H9 (cell line): ENCODE results near the gene CSRNP3. TPM values are rescaled to one million over a fixed set of nuclear protein-coding genes. Genes with fewer than 3 reads are reported as not detected.

Experiments used
- DNase-seq: peaks from one replicate; pipeline ENCODE4 v3.0.0-alpha.2; 2017
- H2AFZ ChIP-seq: one replicate; pipeline ENCODE4 v1.6.1; 2013; ENCODE audit warnings: mild to moderate bottlenecking, low read length, control low read depth, moderate library complexity
- H2AK5ac ChIP-seq: 2 replicates; pipeline ENCODE4 v1.6.1; 2013; ENCODE audit warnings: low read length, control low read depth, mixed read lengths; ENCODE audit not compliant: insufficient read length
- H2BK120ac ChIP-seq: one replicate; pipeline ENCODE4 v1.6.1; 2013; ENCODE audit warnings: low read depth, mild to moderate bottlenecking, low read length, control low read depth, inconsistent platforms; ENCODE audit not compliant: poor library complexity, severe bottlenecking
- H2BK12ac ChIP-seq: 2 replicates; pipeline ENCODE4 v1.6.1; 2013; ENCODE audit warnings: low read length, control low read depth, mixed read lengths, low read depth; ENCODE audit not compliant: insufficient read length
- H2BK15ac ChIP-seq: 2 replicates; pipeline ENCODE4 v1.6.1; 2013; ENCODE audit warnings: low read depth, low read length, control low read depth
- H2BK20ac ChIP-seq: one replicate; pipeline ENCODE4 v1.6.1; 2013; ENCODE audit warnings: low read depth, mild to moderate bottlenecking, low read length, control low read depth, inconsistent platforms; ENCODE audit not compliant: poor library complexity, severe bottlenecking
- H2BK5ac ChIP-seq: 2 replicates; pipeline ENCODE4 v1.6.1; 2013; ENCODE audit warnings: low read length, control low read depth, mixed read lengths; ENCODE audit not compliant: insufficient read length
- H3K14ac ChIP-seq: 2 replicates; pipeline ENCODE4 v1.6.1; 2013; ENCODE audit warnings: low read length, control low read depth; ENCODE audit not compliant: insufficient read depth
- H3K18ac ChIP-seq: 2 replicates; pipeline ENCODE4 v1.6.1; 2013; ENCODE audit warnings: low read depth, mild to moderate bottlenecking, mixed read lengths, low read length, control low read depth; ENCODE audit not compliant: insufficient read length
- H3K23ac ChIP-seq: 2 replicates; pipeline ENCODE4 v1.6.1; 2013; ENCODE audit warnings: low read length, control low read depth, mixed read lengths, low read depth; ENCODE audit not compliant: insufficient read length
- H3K23me2 ChIP-seq: 2 replicates; pipeline ENCODE4 v1.6.1; 2013; ENCODE audit warnings: low read depth, mild to moderate bottlenecking, mixed read lengths, low read length, control low read depth; ENCODE audit not compliant: insufficient read length, poor library complexity, severe bottlenecking
- H3K27ac ChIP-seq: 2 replicates; pipeline ENCODE4 v1.5.1; 2013; ENCODE audit warnings: low read length, control low read depth, mixed read lengths, low read depth; ENCODE audit not compliant: insufficient read length
- H3K27me3 ChIP-seq: 2 replicates; pipeline ENCODE4 v1.6.1; 2013; ENCODE audit warnings: low read length, control low read depth, inconsistent platforms; ENCODE audit not compliant: insufficient read depth
- H3K4ac ChIP-seq: 2 replicates; pipeline ENCODE4 v1.6.1; 2013; ENCODE audit warnings: low read depth, mild to moderate bottlenecking, control low read depth, inconsistent platforms, low read length, moderate library complexity
- H3K4me1 ChIP-seq: 2 replicates; pipeline ENCODE4 v1.6.1; 2013; ENCODE audit warnings: low read length, control low read depth, inconsistent platforms; ENCODE audit not compliant: insufficient read depth
- H3K4me2 ChIP-seq: 2 replicates; pipeline ENCODE4 v1.6.1; 2013; ENCODE audit warnings: low read length, control low read depth, mixed read lengths; ENCODE audit not compliant: insufficient read length, insufficient read depth
- H3K56ac ChIP-seq: 2 replicates; pipeline ENCODE4 v1.6.1; 2013; ENCODE audit warnings: low read depth, mild to moderate bottlenecking, mixed read lengths, low read length, control low read depth; ENCODE audit not compliant: insufficient read length
- H3K79me1 ChIP-seq: 2 replicates; pipeline ENCODE4 v1.6.1; 2013; ENCODE audit warnings: low read depth, mild to moderate bottlenecking, moderate library complexity, low read length, control low read depth, inconsistent platforms; ENCODE audit not compliant: insufficient read depth, poor library complexity, severe bottlenecking
- H3K79me2 ChIP-seq: 2 replicates; pipeline ENCODE4 v1.6.1; 2013; ENCODE audit warnings: low read length, control low read depth, inconsistent platforms; ENCODE audit not compliant: insufficient read depth
- H3K9ac ChIP-seq: 2 replicates; pipeline ENCODE4 v1.6.1; 2013; ENCODE audit warnings: low read length, control low read depth, mixed read lengths; ENCODE audit not compliant: insufficient read length; ENCODE audit errors: extremely low read depth
- H3K9me3 ChIP-seq: one replicate; pipeline ENCODE4 v1.6.1; 2013; ENCODE audit warnings: low read depth, low read length, inconsistent platforms; ENCODE audit not compliant: control insufficient read depth
- H3T11ph ChIP-seq: one replicate; pipeline ENCODE4 v1.6.1; 2013; ENCODE audit warnings: mild to moderate bottlenecking, low read length, control low read depth, inconsistent platforms
- H4K20me1 ChIP-seq: one replicate; pipeline ENCODE4 v1.6.1; 2013; ENCODE audit not compliant: control insufficient read depth, insufficient read length, insufficient read depth
- H4K5ac ChIP-seq: 2 replicates; pipeline ENCODE4 v1.6.1; 2013; ENCODE audit warnings: low read depth, mild to moderate bottlenecking, mixed read lengths, low read length, control low read depth; ENCODE audit not compliant: insufficient read length
- H4K8ac ChIP-seq: replicated peaks from 2 replicates; pipeline ENCODE4 v1.6.1; 2013; ENCODE audit warnings: low read length, control low read depth, mixed read lengths, low read depth; ENCODE audit not compliant: insufficient read length
- H4K91ac ChIP-seq: 2 replicates; pipeline ENCODE4 v1.6.1; 2013; ENCODE audit warnings: low read depth, mild to moderate bottlenecking, moderate library complexity, mixed read lengths, low read length, control low read depth; ENCODE audit not compliant: insufficient read length
- H3K27ac Mint-ChIP-seq, 3 experiments: 2 replicates in 2 of 3; 3 replicates in 1 of 3; pipeline ENCODE4 v1.8.0; 2020 to 2021; ENCODE audit warnings: mixed read lengths in 3 of 3, mild to moderate bottlenecking in 1 of 3, moderate library complexity in 1 of 3
- H3K27me3 Mint-ChIP-seq: 2 replicates; pipeline ENCODE4 v1.8.0; 2021; ENCODE audit warnings: low read depth, mild to moderate bottlenecking, moderate library complexity, mixed read lengths
- H3K36me3 Mint-ChIP-seq, 3 experiments: 2 replicates in 2 of 3; 3 replicates in 1 of 3; pipeline ENCODE4 v1.8.0; 2020 to 2021; ENCODE audit warnings: low read depth in 3 of 3, mixed read lengths in 3 of 3; ENCODE audit not compliant: insufficient read depth in 1 of 3
- H3K4me1 Mint-ChIP-seq, 2 experiments: 2 replicates each; pipeline ENCODE4 v1.8.0; 2020; ENCODE audit warnings: mixed read lengths in 2 of 2
- H3K4me3 Mint-ChIP-seq, 2 experiments: 2 replicates in 1 of 2; 3 replicates in 1 of 2; pipeline ENCODE4 v1.8.0; 2020 to 2021; ENCODE audit warnings: mild to moderate bottlenecking in 2 of 2, mixed read lengths in 2 of 2, moderate library complexity in 1 of 2
- H3K9me3 Mint-ChIP-seq, 2 experiments: 2 replicates in 1 of 2; 3 replicates in 1 of 2; pipeline ENCODE4 v1.8.0; 2020; ENCODE audit warnings: mild to moderate bottlenecking in 2 of 2, mixed read lengths in 2 of 2, moderate library complexity in 1 of 2
- CTCF ChIP-seq: fragments of 200-600 bp; sonication (generic); conservative IDR thresholded peaks from 3 replicates; pipeline ENCODE4 v1.8.0; 2021; ENCODE audit warnings: antibody characterized with exemption, mild to moderate bottlenecking
- WGBS: extraction: QIAGEN DNeasy Blood & Tissue Kit; methylation state at CpG from one replicate; pipeline ENCODE4 v1.1.7; 2013; ENCODE audit warnings: missing lambda C conversion rate, low lambda C conversion rate, mixed read lengths; ENCODE audit not compliant: insufficient read length; ENCODE audit errors: extremely low coverage; 5-methylcytosine and 5-hydroxymethylcytosine counted together
- total RNA-seq: library from RNA; stranded (reverse); gene quantifications from 2 replicates; pipeline ENCODE4 v1.2.1, GENCODE V29; 2021

Gene CSRNP3
- total RNA-seq, 1 experiment from 2014 or later, result 3.6 TPM

GRCh38 chr2:165651233-165651632 lies 181.7 kb downstream of the CSRNP3 start:
- Histone ChIP-seq H3K4me2 (no peak overlapping the region), H3K27ac (no peak overlapping the region), H3K23me2 (no peaks in the 10 kb centered on the region), H2BK15ac (no peak overlapping the region), H3T11ph (no peak overlapping the region), H2BK5ac (no peak overlapping the region), H3K79me2 (no peaks in the 10 kb centered on the region), H3K56ac (no peak overlapping the region), H3K9ac (no peak overlapping the region), H4K91ac (no peak overlapping the region), H2BK12ac (no peak overlapping the region), H2BK20ac (no peak overlapping the region), H3K14ac (no peak overlapping the region), H4K20me1 (no peaks in the 10 kb centered on the region), H2AFZ (no peak overlapping the region), H3K4ac (no peak overlapping the region), H2BK120ac (no peak overlapping the region), H3K23ac (no peak overlapping the region), H4K5ac (no peak overlapping the region), H2AK5ac (no peak overlapping the region), H3K18ac (no peak overlapping the region), H3K9me3 (no peaks in the 10 kb centered on the region), H3K79me1 (no peaks in the 10 kb centered on the region), H3K4me1 (no peaks in the 10 kb centered on the region; the same call in 1 of the 2 replicates), H3K27me3 (no peaks in the 10 kb centered on the region), H4K8ac (no peak overlapping the region)
- DNase-seq, result no peak
- no peaks in the 10 kb centered on the region; a peak in 1 of 5 replicates for H3K9me3 Mint-ChIP-seq
- H3K27me3 Mint-ChIP-seq, result no peaks in the 10 kb centered on the region
- no peak overlapping the region for H3K4me3 Mint-ChIP-seq
- H3K36me3 Mint-ChIP-seq, result no peaks in the 10 kb centered on the region
- H3K27ac Mint-ChIP-seq, result no peak overlapping the region
- peaks cover 10 to 15% of the 10 kb centered on the region in 2 experiments for H3K4me1 Mint-ChIP-seq
- WGBS, result no CpG with 5 or more reads among the region's 2 CpGs
- TF ChIP-seq CTCF, result no peak
